Astrocyte (in vitro differentiated cells and primary cell): Measurements from ENCODE around the gene CTNNA2.

Experiments used
- CTCF ChIP-seq: IDR thresholded peaks from 2 replicates; pipeline ENCODE4 v1.5.1; 2011; ENCODE audit warnings: low read depth, mild to moderate bottlenecking, inconsistent platforms, low read length, moderate library complexity; ENCODE audit not compliant: insufficient read depth
- EZH2 ChIP-seq: IDR thresholded peaks from 2 replicates; pipeline ENCODE4 v1.6.1; 2012; ENCODE audit warnings: mild to moderate bottlenecking, low read length, inconsistent platforms; ENCODE audit not compliant: insufficient read depth

GRCh38 chr2:80624062-80624461, 1111.2 kb downstream of the CTNNA2 start:
- TF ChIP-seq CTCF (no peak), EZH2 (no peak)
